Peyer's patch (tissue), 4 donors: Measurements from ENCODE around the gene CSF1R. TPM values are rescaled to one million over a fixed set of nuclear protein-coding genes. Genes with fewer than 3 reads are reported as not detected.

Experiments
- DNase-seq, 3 donors: peaks; one replicate each; pipeline ENCODE4 v3.0.0-alpha.2; 2017 to 2019
- H3K27ac ChIP-seq, 4 donors: fragments of 200-600 bp; sonication (generic); one replicate each; pipeline ENCODE4 v1.5.1; 2016 to 2019
- H3K27me3 ChIP-seq, 2 donors: fragments of 200-600 bp; sonication (generic); one replicate each; pipeline ENCODE4 v1.5.1; 2019
- H3K36me3 ChIP-seq, 3 donors: fragments of 200-600 bp; sonication (generic); one replicate each; pipeline ENCODE4 v1.5.1; 2016 to 2019
- H3K4me1 ChIP-seq, 4 donors: fragments of 200-600 bp; sonication (generic); one replicate each; pipeline ENCODE4 v1.5.1; 2016 to 2019
- H3K4me3 ChIP-seq, 4 donors: fragments of 200-600 bp; sonication (generic); 1 replicate in 3 of 4; 2 replicates in 1 of 4; pipeline ENCODE4 v1.5.1; 2016 to 2019; ENCODE audit warnings: mild to moderate bottlenecking in 1 of 4
- H3K9me3 ChIP-seq, 4 donors: fragments of 200-600 bp; sonication (generic); one replicate each; pipeline ENCODE4 v1.5.1; 2016 to 2019; ENCODE audit warnings: mild to moderate bottlenecking in 1 of 4
- CTCF ChIP-seq, 6 experiments: fragments of 450-650 bp in 4 of 6; fragments of 200-600 bp in 2 of 6; sonication (generic) in 1 of 6; IDR thresholded peaks; one replicate each; pipeline ENCODE4 v1.5.1; 2017 to 2019; ENCODE audit warnings: antibody characterized with exemption in 6 of 6, mild to moderate bottlenecking in 3 of 6, moderate library complexity in 1 of 6
- POLR2A ChIP-seq, 2 donors: fragments of 450-650 bp; IDR thresholded peaks; one replicate each; pipeline ENCODE4 v1.5.1; 2017; ENCODE audit warnings: antibody characterized with exemption in 2 of 2, mild to moderate bottlenecking in 2 of 2, moderate library complexity in 2 of 2
- total RNA-seq, 4 donors: library from RNA; depleted of rRNA; stranded (reverse); fragments of >200 nt; gene quantifications; one replicate each; pipeline ENCODE4 v1.1.0, GENCODE V29; 2016

Gene CSF1R
- total RNA-seq = 10 to 100 TPM in 3 of 4 donors, 1 to 10 TPM in 1; 2.1 to 24.8 (median 13.5) TPM

DNA sequence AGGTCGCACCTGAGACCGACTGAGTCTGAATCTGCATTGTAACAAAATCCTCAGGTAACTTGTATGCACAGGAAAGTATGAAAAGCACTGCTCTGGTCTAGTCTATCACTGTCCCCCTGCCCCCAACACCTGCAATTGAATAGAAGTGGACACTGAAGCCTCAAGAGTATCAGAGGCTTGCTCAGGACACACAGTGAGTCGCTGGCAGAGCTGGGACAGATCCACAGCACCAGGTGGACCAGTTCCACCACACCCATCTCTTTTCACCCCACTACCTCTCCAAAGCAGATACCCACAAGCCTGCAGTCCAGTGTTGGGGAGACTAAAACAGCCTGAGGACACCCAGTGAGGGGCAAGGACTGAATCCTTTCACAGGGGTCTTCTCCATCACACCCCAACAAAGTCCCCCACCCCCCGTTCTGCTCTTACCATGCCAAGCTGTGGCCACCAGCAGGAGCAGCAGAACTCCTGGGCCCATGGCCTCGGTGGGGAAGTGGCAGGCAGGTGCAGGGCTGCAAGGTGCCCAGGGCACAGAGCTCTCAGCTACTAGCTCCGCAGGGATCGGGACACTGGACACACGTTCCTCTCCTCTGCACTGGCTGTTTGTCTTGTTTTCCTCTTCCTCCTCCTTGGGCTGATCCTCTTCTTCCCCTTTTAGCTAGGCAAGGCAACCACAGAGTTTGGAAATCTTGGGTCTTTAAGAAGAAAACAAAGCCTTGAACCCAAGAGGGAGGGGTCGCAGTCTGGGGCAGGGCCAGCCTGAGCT, at the start of gene CSF1R:
TSS of gene CSF1R (minus strand) at position 605 of the 766 bp plus-strand sequence. CDS start at position 478, 127 bp downstream.
- Histone ChIP-seq H3K4me3 (peak within 1 kb of the TSS in 2 of 4 donors; percentile 7 to 35), H3K36me3 (no peaks in the 10 kb centered on the region), H3K27ac (peak within 1 kb of the TSS in 2 of 4 donors; percentile 25 to 43), H3K27me3 (no peaks in the 10 kb centered on the region), H3K9me3 (no peaks in the 10 kb centered on the region), H3K4me1 (peaks cover 0 to 10% (median 0%) of the 10 kb centered on the region in 4 donors)
- TF ChIP-seq POLR2A (IDR thresholded peaks at IDR 0.05) (no peak), CTCF (IDR thresholded peaks at IDR 0.05) (no peak)
- DNase-seq = no peak

- Histone ChIP-seq H3K4me1 (peaks cover 0 to 41% (median 0%) of the 10 kb centered on the region in 4 donors), H3K4me3 (no peak overlapping the region), H3K27me3 (no peaks in the 10 kb centered on the region), H3K27ac (peak overlapping the region in 3 of 4 donors; percentile 52 to 84 (median 70)), H3K9me3 (no peaks in the 10 kb centered on the region), H3K36me3 (no peaks in the 10 kb centered on the region)
- TF ChIP-seq POLR2A (IDR thresholded peaks at IDR 0.05) (no peak), CTCF (IDR thresholded peaks at IDR 0.05) (no peak)
- DNase-seq = no peak
Observed at GRCh38 chr5:150135557-150136304, 49.4 kb upstream of the CSF1R start.

DNA sequence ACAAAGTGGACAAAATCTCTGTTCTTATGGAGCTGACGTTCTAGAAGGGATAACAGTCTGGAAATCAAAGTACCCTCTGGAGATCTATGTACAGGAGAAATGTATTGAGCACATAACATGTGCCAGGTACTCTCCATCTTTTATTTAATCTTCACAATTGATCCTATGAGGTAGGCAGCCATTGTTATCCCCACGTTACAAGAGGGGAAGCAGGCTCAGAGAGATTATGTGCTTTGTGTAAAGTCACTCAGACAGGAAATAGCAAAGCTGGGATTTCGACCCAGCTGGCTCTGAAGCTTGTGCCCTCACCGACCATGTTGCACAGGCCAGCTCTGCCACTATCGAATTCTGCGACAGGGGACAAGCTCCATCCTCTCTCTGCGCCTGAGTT, 47.8 kb upstream of the CSF1R start:
- TF ChIP-seq POLR2A (IDR thresholded peaks at IDR 0.05) = no peak
- TF ChIP-seq CTCF (IDR thresholded peaks at IDR 0.05) = no peak
- H3K27ac ChIP-seq = no peak overlapping the region
- peaks cover 0 to 32% (median 0%) of the 10 kb centered on the region in 4 donors for H3K4me1 ChIP-seq
- no peaks in the 10 kb centered on the region for H3K9me3 ChIP-seq
- no peak for DNase-seq
- no peak overlapping the region for H3K4me3 ChIP-seq
- no peaks in the 10 kb centered on the region for H3K27me3 ChIP-seq
- no peaks in the 10 kb centered on the region for H3K36me3 ChIP-seq

DNA sequence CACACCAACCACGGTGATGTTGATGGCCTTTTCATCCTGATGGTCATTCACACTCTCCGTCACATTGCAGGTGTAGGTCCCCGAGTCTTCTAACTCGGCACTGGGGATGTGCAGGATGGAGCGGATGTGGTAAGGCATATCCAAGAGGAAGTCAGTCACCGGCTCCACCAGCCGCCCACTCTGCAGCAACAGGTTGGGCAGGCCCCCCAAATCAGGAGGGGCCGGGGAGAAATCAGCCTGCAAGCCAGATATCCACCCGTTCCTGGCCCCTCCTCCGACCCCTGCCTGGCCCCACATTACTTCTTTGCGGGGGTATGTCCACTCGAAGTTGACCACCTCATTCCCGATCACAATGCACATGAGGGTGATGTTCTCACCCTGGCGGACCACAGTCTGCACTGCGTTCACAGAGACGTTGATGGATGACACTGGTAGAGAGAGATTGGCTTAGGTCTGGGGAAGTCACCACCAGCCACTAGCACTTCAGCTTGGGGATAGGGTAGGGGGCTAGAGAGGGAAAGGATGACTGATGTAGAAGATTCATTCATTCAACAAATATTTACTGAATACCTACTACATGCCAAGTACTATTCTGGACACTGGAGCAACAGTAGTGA, 47.3 kb upstream of the CSF1R start:
- Histone ChIP-seq H3K9me3 (no peaks in the 10 kb centered on the region), H3K4me3 (no peak overlapping the region), H3K27me3 (no peaks in the 10 kb centered on the region), H3K27ac (no peak overlapping the region), H3K4me1 (peaks cover 0 to 27% (median 0%) of the 10 kb centered on the region in 4 donors), H3K36me3 (no peaks in the 10 kb centered on the region)
- DNase-seq = no peak
- TF ChIP-seq CTCF (IDR thresholded peaks at IDR 0.05) (no peak), POLR2A (IDR thresholded peaks at IDR 0.05) (no peak)

GRCh38 chr5:150132740-150133139, 46.4 kb upstream of the CSF1R start:
- peaks cover 0 to 17% (median 0%) of the 10 kb centered on the region in 4 donors for H3K4me1 ChIP-seq

More at GRCh38 chr5:150132740-150133139, 46.4 kb upstream of the CSF1R start:
- no peaks in the 10 kb centered on the region for H3K27me3 ChIP-seq
- no peaks in the 10 kb centered on the region for H3K9me3 ChIP-seq
- no peak for TF ChIP-seq CTCF (IDR thresholded peaks at IDR 0.05)
- no peak for TF ChIP-seq POLR2A (IDR thresholded peaks at IDR 0.05)
- no peaks in the 10 kb centered on the region for H3K36me3 ChIP-seq
- H3K4me3 ChIP-seq = no peak overlapping the region
- DNase-seq = no peak
- peak overlapping the region in 2 of 4 donors; percentile 30 to 38 for H3K27ac ChIP-seq
